Testis (tissue), 2 donors: ENCODE results near the gene IDUA.

Experiments used
- POLR2A ChIP-seq: fragments of 450-650 bp; IDR thresholded peaks from one replicate; pipeline ENCODE4 v1.6.1; 2017; ENCODE audit warnings: antibody characterized with exemption, mild to moderate bottlenecking, moderate library complexity
- TF ChIP-seq, protein P1 (sequence below), 3 experiments: fragments of 450-650 bp in 2 of 3; fragments of 200-600 bp in 1 of 3; sonication (generic) in 1 of 3; IDR thresholded peaks; one replicate each; pipeline ENCODE4 v1.5.1; 2016 to 2019; ENCODE audit warnings: antibody characterized with exemption in 3 of 3, mild to moderate bottlenecking in 2 of 3, moderate library complexity in 1 of 3

DNA sequence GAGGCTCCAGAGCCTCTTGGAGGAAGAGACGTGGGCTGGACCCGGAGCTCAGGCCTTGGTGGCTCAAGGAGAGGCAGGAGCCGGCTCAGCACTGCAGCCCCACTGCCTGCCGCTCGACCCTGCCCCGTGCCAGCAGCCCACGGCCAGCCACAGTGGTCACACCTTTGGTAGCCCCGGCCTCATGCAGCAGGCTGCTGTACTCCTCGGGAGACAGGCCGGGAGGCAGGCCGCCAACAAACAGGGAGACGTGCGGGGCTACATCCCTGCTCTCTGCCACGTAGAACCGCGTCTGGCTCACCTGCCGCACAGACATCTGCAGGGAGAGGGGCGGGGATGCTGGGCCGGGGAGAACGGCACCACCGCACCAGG lies 21.1 kb upstream of the IDUA start:
- TF ChIP-seq, protein P1, sequence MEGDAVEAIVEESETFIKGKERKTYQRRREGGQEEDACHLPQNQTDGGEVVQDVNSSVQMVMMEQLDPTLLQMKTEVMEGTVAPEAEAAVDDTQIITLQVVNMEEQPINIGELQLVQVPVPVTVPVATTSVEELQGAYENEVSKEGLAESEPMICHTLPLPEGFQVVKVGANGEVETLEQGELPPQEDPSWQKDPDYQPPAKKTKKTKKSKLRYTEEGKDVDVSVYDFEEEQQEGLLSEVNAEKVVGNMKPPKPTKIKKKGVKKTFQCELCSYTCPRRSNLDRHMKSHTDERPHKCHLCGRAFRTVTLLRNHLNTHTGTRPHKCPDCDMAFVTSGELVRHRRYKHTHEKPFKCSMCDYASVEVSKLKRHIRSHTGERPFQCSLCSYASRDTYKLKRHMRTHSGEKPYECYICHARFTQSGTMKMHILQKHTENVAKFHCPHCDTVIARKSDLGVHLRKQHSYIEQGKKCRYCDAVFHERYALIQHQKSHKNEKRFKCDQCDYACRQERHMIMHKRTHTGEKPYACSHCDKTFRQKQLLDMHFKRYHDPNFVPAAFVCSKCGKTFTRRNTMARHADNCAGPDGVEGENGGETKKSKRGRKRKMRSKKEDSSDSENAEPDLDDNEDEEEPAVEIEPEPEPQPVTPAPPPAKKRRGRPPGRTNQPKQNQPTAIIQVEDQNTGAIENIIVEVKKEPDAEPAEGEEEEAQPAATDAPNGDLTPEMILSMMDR (IDR thresholded peaks at IDR 0.05) = no peak
- TF ChIP-seq POLR2A = no peak
